ENCODE results near the gene HBS1L.

- TF ChIP-seq POLR2A (IDR thresholded peaks at IDR 0.05) (no peak), CTCF (IDR thresholded peaks at IDR 0.05) (no peak)
Observed at GRCh38 chr6:134956032-134956431, 98.6 kb downstream of the HBS1L start.

Measured in uterus (tissue), 2 donors.